Heart right ventricle (tissue), 16 donors: Measurements from ENCODE around the gene SIGLEC5. TPM values are rescaled to one million over a fixed set of nuclear protein-coding genes. Genes with fewer than 3 reads are reported as not detected.

Experiments
- ATAC-seq, 8 donors: fragments of 200-7000 bp; cut with Tn5 transposase; one replicate each; pipeline ENCODE4 v1.9.1; 2020; ENCODE audit warnings: mild to moderate bottlenecking in 8 of 8, moderate library complexity in 8 of 8, moderate number of reproducible peaks in 1 of 8
- DNase-seq, 2 donors: peaks; one replicate each; pipeline ENCODE4 v3.0.0-alpha.2; 2020
- H3K27ac ChIP-seq, 10 donors: fragments of 200-600 bp; sonication (generic) in 2 of 10; one replicate each; pipeline versions ENCODE4 v1.5.0 to v1.8.0; 2020 to 2022; ENCODE audit warnings: mild to moderate bottlenecking in 3 of 10
- H3K27me3 ChIP-seq, 7 donors: fragments of 200-600 bp; one replicate each; pipeline ENCODE4 v1.8.0; 2021 to 2022; ENCODE audit warnings: mild to moderate bottlenecking in 2 of 7
- H3K36me3 ChIP-seq, 9 donors: fragments of 200-600 bp; sonication (generic) in 1 of 9; one replicate each; pipeline versions ENCODE4 v1.5.0 to v1.8.0; 2020 to 2022; ENCODE audit warnings: mild to moderate bottlenecking in 2 of 9
- H3K4me1 ChIP-seq, 9 donors: fragments of 200-600 bp; sonication (generic) in 1 of 9; one replicate each; pipeline versions ENCODE4 v1.5.0 to v1.8.0; 2020 to 2022; ENCODE audit warnings: mild to moderate bottlenecking in 4 of 9
- H3K4me3 ChIP-seq, 10 donors: fragments of 200-600 bp; sonication (generic) in 2 of 10; one replicate each; pipeline versions ENCODE4 v1.5.0 to v1.8.0; 2020 to 2022; ENCODE audit warnings: mild to moderate bottlenecking in 7 of 10, moderate library complexity in 2 of 10
- H3K9me3 ChIP-seq, 11 donors: fragments of 200-600 bp in 10 of 11; sonication (generic) in 2 of 11; one replicate each; pipeline versions ENCODE4 v1.5.0 to v1.8.0; 2013 to 2022; ENCODE audit warnings: mild to moderate bottlenecking in 2 of 11, control low read depth in 1 of 11, moderate library complexity in 1 of 11
- WGBS, 2 donors: extraction: QIAGEN DNeasy Blood & Tissue Kit; methylation state at CpG; one replicate each; pipeline ENCODE4 v1.1.7; 2013; ENCODE audit warnings: inconsistent platforms in 1 of 2; 5-methylcytosine and 5-hydroxymethylcytosine counted together
- intact Hi-C, 10 donors: fragments of 100-400 bp; cut with DNase I; formaldehyde crosslinking; loops; one replicate each; pipeline versions ENCODE4 v1.11.1 to v1.14.2; 2022
- polyA plus RNA-seq, 2 donors: library from polyadenylated mRNA; stranded (reverse); fragments of 200-250 nt; gene quantifications; one replicate each; pipeline ENCODE4 v1.2.3, GENCODE V29; 2013
- total RNA-seq, 10 donors: library from RNA; stranded (reverse); fragmentation: NEBNext Ultra II Directional in 3 of 10; extraction: Animal tissue kit (Norgen Biotek cat#: 25700) in 3 of 10; gene quantifications; one replicate each; pipeline versions ENCODE4 v1.2.1 to v1.2.4, GENCODE V29; 2021 to 2023
- TF ChIP-seq, protein P1 (sequence below), 9 donors: fragments of 200-600 bp; sonication (generic) in 2 of 9; IDR thresholded peaks; one replicate each; pipeline versions ENCODE4 v1.5.0 to v1.8.0; 2021 to 2022; ENCODE audit warnings: antibody characterized with exemption in 9 of 9, mild to moderate bottlenecking in 5 of 9, moderate library complexity in 1 of 9
- donor health status: Arrhythmogenic right ventricular cardiomyopathy.
- donor health status: ischemic (EF 13 %, LVEDD 7.1; RV severe dilation, severe dysfunction).
- donor health status: healthy with polysubstance abuse.
- donor health status: DM: no; HTN: yes; CAD: no.
- donor health status: DM: no; HTN: no; CAD: no.
- donor health status: ischemic (EF 25% LVEDD 6.9; RV normal size, moderate dysfunction).
- donor health status: ischemic (EF 25% LVEDD 5.7; RV mildly dilated, moderate dysfunction).
- donor health status: healthy.
- donor health status: DM: yes; HTN: yes; CAD: no.
- donor health status: Ischemic cardiomyopathy.
- donor health status: ischemic (EF 35%, LVEDD 5.7; RV mildly dilated, moderate dysfunction).
- donor health status: nonischemic (EF 11% LVEDD 7.7; RV severe dilation, severe dysfunction).
- donor health status: DM: yes; HTN: yes; CAD: no.
- donor health status: PGD.
- donor health status: ischemic (EF 29% LVEDD 5.4; RV normal size, mild dysfunction).
- donor health status: nonischemic (EF 23%, LVEDD 6.1; RV moderate dilation, normal function).

SIGLEC5 gene
- total and polyA plus RNA-seq, 12 donors, result 0.01 to 1.2 (median 0.34) TPM; not detected in 4

DNA sequence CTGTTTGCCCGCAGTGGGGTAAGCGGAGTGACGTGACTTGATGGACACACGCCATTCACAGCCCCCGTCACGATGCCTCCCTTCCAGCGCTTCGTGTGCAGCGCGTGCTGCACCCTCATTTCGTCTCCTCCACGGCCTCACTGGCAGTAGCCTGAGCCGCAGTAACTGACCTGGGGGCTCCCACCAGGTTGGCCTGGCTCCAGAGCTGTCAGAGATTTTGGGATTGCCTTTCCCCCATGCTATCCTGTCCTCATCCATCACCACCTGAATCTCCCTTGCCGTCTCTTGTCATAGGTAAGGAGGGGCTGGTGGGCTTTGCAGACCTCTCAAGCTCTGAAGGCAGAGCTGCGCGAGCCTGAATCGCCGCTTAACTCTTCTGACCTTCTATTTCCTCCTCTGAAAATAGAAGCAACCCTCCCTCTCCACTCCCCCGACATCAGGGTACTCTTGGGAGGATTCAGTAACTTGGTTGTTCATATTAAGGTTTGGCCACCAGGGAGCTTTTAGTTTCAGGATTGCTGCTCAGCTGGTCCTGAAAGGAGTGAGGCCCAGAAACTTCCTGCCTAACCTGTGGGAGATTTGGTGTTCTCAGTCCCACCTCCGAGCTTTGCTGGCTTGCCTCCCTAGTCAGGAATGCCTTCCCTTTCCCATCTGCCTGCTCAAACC is 27.9 kb downstream of the SIGLEC5 start:
- H3K27ac ChIP-seq, result no peak overlapping the region
- intact Hi-C loops, result no loop called here
- no peak overlapping the region for H3K4me3 ChIP-seq
- ATAC-seq (peak in 1 of 8 donors; percentile 37), DNase-seq (no peak)
- peaks cover 0 to 57% (median 39%) of the 10 kb centered on the region in 7 donors for H3K27me3 ChIP-seq
- no peaks in the 10 kb centered on the region for H3K36me3 ChIP-seq
- WGBS, 2 donors, result 84 to 87% methylated on average over 20 of the region's 20 CpGs
- TF ChIP-seq, protein P1, sequence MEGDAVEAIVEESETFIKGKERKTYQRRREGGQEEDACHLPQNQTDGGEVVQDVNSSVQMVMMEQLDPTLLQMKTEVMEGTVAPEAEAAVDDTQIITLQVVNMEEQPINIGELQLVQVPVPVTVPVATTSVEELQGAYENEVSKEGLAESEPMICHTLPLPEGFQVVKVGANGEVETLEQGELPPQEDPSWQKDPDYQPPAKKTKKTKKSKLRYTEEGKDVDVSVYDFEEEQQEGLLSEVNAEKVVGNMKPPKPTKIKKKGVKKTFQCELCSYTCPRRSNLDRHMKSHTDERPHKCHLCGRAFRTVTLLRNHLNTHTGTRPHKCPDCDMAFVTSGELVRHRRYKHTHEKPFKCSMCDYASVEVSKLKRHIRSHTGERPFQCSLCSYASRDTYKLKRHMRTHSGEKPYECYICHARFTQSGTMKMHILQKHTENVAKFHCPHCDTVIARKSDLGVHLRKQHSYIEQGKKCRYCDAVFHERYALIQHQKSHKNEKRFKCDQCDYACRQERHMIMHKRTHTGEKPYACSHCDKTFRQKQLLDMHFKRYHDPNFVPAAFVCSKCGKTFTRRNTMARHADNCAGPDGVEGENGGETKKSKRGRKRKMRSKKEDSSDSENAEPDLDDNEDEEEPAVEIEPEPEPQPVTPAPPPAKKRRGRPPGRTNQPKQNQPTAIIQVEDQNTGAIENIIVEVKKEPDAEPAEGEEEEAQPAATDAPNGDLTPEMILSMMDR (IDR thresholded peaks at IDR 0.05), result no peak
- H3K9me3 ChIP-seq, result no peaks in the 10 kb centered on the region
- H3K4me1 ChIP-seq, result no peaks in the 10 kb centered on the region

DNA sequence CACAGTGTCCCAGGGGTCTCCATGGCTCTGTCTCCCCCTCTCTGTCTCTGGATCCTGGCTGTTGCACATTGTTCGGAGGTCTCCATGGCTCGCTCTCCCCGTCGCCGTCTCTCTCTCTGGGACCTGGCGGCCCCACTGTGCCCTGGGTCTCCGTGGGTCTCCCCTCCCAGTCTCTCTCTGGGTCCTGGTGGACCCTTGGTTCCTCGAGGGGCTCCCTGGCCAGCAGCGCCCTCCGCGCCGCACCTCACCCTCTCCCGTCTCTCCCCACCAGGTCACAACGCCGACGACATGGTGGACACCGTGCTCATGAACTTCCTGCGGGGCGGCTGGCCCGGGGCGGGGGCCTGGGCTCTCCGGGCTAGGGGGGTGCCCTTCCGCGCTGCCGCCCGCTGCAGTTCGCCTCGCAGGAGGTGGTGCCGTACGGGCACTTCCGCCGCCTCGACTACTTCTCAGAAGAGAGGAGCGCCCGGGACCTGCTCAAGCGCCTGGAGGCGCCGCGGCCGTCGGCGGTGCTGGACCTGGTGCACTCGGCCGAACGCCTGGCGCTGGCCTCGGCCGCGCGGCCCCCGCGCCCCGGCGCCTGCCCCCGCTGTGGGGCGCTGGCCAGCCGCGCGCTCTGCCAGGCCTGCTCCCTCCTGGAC is 29.1 kb downstream of the SIGLEC5 start:
- no peaks in the 10 kb centered on the region for H3K36me3 ChIP-seq
- H3K4me1 ChIP-seq, result no peaks in the 10 kb centered on the region
- no peak for DNase-seq
- intact Hi-C loops, result no loop called here
- no peak overlapping the region for H3K27ac ChIP-seq
- TF ChIP-seq, protein P1 (IDR thresholded peaks at IDR 0.05), result no peak
- no peak overlapping the region for H3K4me3 ChIP-seq
- peaks cover 0 to 57% (median 39%) of the 10 kb centered on the region in 7 donors for H3K27me3 ChIP-seq
- 9 to 11% methylated on average over 59 of the region's 59 CpGs for WGBS, 2 donors
- ATAC-seq, result peak in 3 of 8 donors; percentile 16 to 58 (median 29)
- no peaks in the 10 kb centered on the region for H3K9me3 ChIP-seq

DNA sequence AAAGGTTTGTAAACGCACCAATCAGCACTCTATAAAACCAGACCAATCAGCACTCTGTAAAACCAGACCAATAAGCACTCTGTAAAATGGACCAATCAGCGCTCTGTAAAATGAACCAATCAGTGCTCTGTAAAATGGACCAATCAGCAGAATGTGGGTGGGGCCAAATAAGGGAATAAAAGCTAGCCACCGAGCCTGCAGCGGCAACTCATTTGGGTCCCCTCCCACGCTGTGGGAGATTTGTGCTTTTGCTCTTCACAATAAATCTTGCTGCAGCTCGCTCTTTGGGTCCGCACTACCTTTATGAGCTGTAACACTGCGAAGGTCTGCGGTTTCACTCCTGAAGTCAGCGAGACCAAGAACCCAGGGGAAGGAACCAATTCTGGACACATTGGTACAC is 31.1 kb downstream of the SIGLEC5 start:
- TF ChIP-seq, protein P1 (IDR thresholded peaks at IDR 0.05), result no peak
- no peak overlapping the region for H3K27ac ChIP-seq
- no peak overlapping the region for H3K4me3 ChIP-seq
- peaks cover 0 to 51% (median 39%) of the 10 kb centered on the region in 7 donors for H3K27me3 ChIP-seq
- H3K9me3 ChIP-seq, result no peaks in the 10 kb centered on the region
- H3K36me3 ChIP-seq, result no peaks in the 10 kb centered on the region
- DNase-seq (no peak), ATAC-seq (no peak)
- peaks cover 0 to 8% (median 5%) of the 10 kb centered on the region in 9 donors for H3K4me1 ChIP-seq
- intact Hi-C loops, result loop anchor here in 4 of 10 donors (5.0 to 10.0 kb wide), 2 partner anchors 492 to 494 kb away; partner anchors contain the start of gene CTU1 (in 4 of the 4)
- WGBS, 2 donors, result 94 to 95% methylated on average over 10 of the region's 10 CpGs

DNA sequence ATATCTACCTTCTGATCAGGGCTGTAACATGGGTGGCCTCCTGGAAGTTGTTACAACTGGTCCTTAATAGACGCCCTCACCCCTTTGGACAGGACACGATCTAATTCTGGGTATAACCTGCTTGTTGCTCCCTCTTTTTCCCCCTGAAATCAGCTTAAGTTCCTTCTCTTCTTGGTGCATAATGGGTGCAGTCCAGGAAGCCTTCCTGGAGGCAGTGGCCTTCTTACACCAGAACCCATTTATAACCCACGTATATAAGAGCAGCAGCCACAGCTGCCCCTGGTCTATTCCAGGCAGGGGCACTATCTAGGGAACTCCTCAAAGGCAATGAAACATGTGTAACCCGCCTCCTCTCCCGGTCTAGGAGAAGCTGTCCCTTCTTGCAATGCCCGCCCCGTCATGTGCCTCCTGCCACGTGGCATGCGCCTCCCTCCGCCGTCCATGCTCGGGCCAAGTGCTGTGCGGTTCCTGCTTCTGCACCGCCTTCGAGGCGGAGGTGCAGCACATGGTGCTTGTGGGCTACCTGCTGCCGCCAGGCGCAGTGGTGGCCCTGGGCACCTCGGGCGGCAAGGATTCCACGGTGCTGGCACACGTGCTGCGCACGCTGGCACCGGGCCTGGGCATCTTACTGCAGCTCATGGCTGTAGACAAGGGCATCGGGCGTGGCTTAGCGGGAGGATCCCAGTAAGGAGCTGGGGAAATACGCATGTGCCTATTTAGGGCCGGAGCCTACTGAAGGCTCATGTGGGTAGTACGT is 31.9 kb downstream of the SIGLEC5 start:
- H3K4me1 ChIP-seq, result peaks cover 0 to 15% (median 11%) of the 10 kb centered on the region in 9 donors
- 95 to 96% methylated on average over 31 of the region's 31 CpGs for WGBS, 2 donors
- H3K27ac ChIP-seq, result no peak overlapping the region
- intact Hi-C loops, result loop anchor here in 4 of 10 donors (5.0 to 10.0 kb wide), 2 partner anchors 491 to 494 kb away; partner anchors contain the start of gene CTU1 (in 4 of the 4)
- DNase-seq (no peak), ATAC-seq (no peak)
- H3K4me3 ChIP-seq, result no peak overlapping the region
- no peaks in the 10 kb centered on the region for H3K36me3 ChIP-seq
- no peaks in the 10 kb centered on the region for H3K9me3 ChIP-seq
- TF ChIP-seq, protein P1 (IDR thresholded peaks at IDR 0.05), result no peak
- peaks cover 0 to 51% (median 39%) of the 10 kb centered on the region in 7 donors for H3K27me3 ChIP-seq
